AG10803 (cell line): Measurements from ENCODE around the gene CALN1.
"Not testable (repeated sequence)": the region's sequence is repeated elsewhere in the genome, so short reads cannot be mapped to it uniquely, and the experiment has no call there.

Experiments
- DNase-seq: peaks from one replicate; pipeline ENCODE4 v3.0.0; 2010; ENCODE audit warnings: low read depth
- H3K4me3 ChIP-seq: 2 replicates; pipeline ENCODE4 v1.5.1; 2011; ENCODE audit warnings: mild to moderate bottlenecking, low read length, control low read depth
- TF ChIP-seq, protein P1 (sequence below): conservative IDR thresholded peaks from 2 replicates; pipeline ENCODE4 v1.5.1; 2011; ENCODE audit warnings: mild to moderate bottlenecking, low read length, control low read depth, inconsistent platforms

Gene CALN1

DNA sequence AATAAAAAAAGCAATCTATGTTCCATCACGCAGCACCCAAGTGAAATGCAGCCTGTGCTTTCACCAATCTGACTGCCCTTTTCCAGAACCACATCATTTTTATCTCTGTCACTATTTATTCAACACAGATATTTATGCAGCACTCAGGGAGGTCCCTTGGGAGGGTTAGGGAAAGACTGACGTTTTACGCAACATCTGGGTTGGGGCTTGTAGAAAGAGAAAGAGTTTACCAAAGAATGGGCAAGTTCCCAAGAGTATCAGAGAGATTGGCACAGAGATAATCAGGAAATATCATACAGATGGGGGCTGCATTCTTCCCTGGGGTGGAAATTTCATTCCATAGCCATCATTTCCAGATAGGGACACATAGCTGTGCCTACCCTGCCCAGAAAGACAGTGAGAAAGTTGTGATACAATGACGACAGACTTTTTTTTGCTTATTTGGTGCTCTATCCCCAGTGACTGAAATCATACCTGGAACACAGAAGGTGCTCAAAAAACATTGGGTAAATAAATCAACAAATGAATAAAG, 474.2 kb downstream of the CALN1 start:
- TF ChIP-seq, protein P1, sequence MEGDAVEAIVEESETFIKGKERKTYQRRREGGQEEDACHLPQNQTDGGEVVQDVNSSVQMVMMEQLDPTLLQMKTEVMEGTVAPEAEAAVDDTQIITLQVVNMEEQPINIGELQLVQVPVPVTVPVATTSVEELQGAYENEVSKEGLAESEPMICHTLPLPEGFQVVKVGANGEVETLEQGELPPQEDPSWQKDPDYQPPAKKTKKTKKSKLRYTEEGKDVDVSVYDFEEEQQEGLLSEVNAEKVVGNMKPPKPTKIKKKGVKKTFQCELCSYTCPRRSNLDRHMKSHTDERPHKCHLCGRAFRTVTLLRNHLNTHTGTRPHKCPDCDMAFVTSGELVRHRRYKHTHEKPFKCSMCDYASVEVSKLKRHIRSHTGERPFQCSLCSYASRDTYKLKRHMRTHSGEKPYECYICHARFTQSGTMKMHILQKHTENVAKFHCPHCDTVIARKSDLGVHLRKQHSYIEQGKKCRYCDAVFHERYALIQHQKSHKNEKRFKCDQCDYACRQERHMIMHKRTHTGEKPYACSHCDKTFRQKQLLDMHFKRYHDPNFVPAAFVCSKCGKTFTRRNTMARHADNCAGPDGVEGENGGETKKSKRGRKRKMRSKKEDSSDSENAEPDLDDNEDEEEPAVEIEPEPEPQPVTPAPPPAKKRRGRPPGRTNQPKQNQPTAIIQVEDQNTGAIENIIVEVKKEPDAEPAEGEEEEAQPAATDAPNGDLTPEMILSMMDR: no peak
- DNase-seq: no peak
- no peak overlapping the region for H3K4me3 ChIP-seq

DNA sequence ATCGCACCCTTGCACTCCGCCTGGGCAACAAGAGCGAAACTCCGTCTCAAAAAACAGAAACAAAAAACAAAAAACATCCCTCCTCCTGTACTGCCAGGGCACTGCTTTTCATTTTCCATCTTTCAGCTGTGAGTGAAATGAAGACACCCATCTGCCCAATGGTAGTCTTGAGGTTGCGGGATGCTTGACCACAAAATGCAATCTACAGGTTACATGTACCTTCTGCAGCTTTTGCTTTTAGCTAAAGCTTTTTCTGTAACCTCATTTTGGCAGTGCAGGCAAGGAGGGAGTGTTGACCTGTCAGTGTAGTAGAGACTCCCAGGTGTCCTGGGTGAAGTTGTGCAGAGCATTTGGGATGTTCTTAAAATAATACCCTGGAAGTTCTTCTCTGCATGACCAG, 476.5 kb downstream of the CALN1 start:
- TF ChIP-seq, protein P1: no peak
- DNase-seq: no peak
- no peak overlapping the region for H3K4me3 ChIP-seq

DNA sequence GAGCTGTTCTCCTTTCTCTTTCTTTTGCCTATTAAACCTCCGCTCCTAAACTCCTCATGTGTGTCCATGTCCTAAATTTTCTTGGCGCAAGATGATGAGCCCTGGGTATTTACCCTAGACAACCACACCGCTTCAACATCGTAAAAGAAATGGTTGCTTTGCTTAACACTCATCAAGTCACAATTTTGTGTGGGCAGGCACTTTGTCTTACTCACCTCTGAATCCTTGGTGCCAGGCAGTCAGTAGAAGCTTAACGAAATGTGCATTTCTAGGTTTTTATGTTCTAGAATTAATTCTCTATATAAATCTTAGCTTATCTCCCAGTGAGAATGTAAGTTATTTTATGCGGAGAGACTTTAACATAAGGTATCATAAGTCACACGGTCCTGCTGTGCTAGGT, 478.7 kb downstream of the CALN1 start:
- TF ChIP-seq, protein P1: no peak
- H3K4me3 ChIP-seq: no peak overlapping the region
- no peak for DNase-seq

DNA sequence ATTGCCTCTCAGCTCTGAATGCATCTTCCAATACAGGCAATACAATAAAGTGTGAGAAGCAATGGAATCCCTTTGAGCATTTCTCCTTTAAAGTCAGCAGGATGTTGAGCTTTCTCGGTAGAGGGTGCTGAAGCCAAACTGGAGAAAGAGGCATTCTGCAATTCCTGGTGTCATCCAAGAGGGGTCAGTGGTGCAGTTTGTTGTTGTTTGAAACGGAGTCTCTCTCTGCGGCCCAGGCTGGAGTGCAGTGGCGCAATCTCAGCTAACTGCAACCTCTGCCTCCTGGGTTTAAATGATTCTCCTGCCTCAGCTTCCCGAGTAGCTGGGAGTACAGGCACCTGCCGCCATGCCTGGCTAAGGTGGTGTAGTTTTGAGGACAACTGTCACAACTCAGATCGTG, 486.5 kb downstream of the CALN1 start:
- no peak for DNase-seq
- H3K4me3 ChIP-seq: no peak overlapping the region
- TF ChIP-seq, protein P1: no peak

DNA sequence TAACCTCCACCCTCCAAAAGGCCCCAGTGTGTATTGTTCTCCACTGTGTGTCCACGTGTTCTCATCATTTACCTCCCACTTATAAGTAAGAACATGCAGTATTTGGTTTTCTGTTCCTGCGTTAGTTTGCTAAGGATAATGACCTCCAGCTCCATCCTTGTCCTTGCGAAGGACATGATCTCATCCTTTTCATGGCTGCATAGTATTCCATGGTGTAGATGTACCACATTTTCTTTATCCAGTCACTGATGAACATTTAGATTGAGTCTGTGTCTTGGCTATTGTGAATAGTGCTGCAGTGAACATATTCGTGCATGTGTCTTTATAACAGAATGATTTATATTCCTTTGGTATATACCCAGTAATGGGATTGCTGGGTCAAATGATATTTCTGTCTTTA, 497.9 kb downstream of the CALN1 start:
- not testable (repeated sequence) for H3K4me3 ChIP-seq, DNase-seq

DNA sequence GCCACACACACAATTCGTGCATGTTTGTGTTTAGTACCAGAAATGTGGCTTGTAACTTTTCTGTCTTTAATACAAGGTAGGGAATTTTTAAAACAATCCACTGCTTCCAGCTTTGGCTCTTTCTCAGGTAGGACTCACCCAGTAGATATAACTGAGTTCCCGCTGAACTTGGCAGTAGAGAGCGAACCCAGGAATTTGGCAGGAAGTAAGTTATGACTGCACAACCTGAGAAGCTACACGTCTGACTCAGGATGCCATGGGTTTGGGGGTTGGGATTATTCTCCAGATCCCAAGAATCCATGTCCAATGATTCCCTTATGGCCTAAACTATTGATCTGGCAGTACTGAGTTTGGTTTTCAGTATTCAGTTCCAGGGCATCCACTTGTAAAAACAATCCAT, 499.7 kb downstream of the CALN1 start:
- DNase-seq: no peak
- TF ChIP-seq, protein P1: no peak

DNA sequence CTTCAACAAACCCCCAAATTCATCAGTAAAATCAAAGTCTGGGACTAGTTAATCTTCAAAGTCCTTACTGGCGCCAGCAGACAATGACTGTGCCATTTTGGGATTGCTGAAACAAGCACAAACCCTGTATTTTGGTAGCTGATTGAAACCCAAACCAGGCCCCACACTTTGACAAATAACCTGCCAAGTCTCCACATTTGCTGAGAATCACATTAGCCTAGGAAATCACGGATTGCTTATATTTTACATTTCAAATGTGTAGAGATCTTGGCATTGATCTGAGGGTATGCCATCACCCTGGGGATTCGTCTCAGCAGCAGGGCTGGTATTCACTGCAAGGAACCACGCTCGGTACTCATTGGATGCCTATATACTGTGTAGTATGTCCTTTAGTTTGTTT, 501.1 kb downstream of the CALN1 start:
- no peak for DNase-seq
- H3K4me3 ChIP-seq: no peak overlapping the region
- TF ChIP-seq, protein P1: no peak

More for the DNA sequence above, 499.7 kb downstream of the CALN1 start:
- H3K4me3 ChIP-seq: no peak overlapping the region

DNA sequence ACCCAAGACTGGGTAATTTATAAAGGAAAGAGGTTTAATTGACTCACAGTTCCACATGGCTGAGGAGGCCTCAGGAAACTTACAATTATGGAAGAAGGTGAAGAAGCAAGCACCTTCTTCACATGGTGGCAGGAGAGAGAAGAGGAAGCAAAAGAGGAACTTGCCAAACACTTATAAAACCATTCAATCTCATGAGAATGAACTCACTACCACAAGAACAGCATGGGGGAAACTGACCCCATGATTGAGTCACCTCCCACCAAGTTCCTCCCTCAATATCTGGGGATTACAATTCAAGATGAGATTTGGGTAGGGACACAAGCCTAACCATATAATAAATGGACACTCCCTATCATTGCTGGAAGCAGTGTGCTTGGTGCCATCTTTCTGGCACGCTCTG, 506.3 kb downstream of the CALN1 start:
- DNase-seq: no peak
- TF ChIP-seq, protein P1: no peak
- no peak overlapping the region for H3K4me3 ChIP-seq
